SKM-1 treated with dmso at 0.1 percent for 144 hours (cell line): Measurements from ENCODE around the gene TFE3.
A peak's percentile ranks its signal among the peaks of the same experiment; 100 is the strongest.

Experiments
- DNase-seq: peaks from one replicate; lab custom pipeline; 2025; ENCODE audit not compliant: unreplicated experiment; lab: John Stamatoyannopoulos, UW

TFE3 gene

GRCh38 chrX:49043220-49043986 is at the start of gene TFE3:
TFE3 (minus strand) TSS chrX:49043357; CDS start chrX:49043226, 131 bp downstream.
- DNase-seq: peak; percentile 93

- DNase-seq: no peak
These were observed 46.4 kb upstream of the TFE3 start for GRCh38 chrX:49089553-49089952.

- DNase-seq: no peak
These were observed 39.2 kb upstream of the TFE3 start for GRCh38 chrX:49082271-49082871.

GRCh38 chrX:49079489-49080428 is 36.6 kb upstream of the TFE3 start, which contains the start of gene WDR45:
WDR45 (minus strand) TSS chrX:49079887; CDS start chrX:49078095, 1,792 bp downstream.
- peak; percentile 17 for DNase-seq

- DNase-seq: no peak
These were observed 34.8 kb upstream of the TFE3 start for GRCh38 chrX:49077941-49078340.

GRCh38 chrX:49075347-49075746 is 32.2 kb upstream of the TFE3 start:
- no peak for DNase-seq

GRCh38 chrX:49073601-49074575 is 30.7 kb upstream of the TFE3 start, which contains the start of gene PRAF2:
PRAF2 (minus strand) TSS chrX:49074002; CDS start chrX:49073987, 15 bp downstream.
- DNase-seq: peak; percentile 80

- no peak for DNase-seq
These were observed 29.5 kb upstream of the TFE3 start for GRCh38 chrX:49072712-49073095.

GRCh38 chrX:49071877-49072711 is 28.9 kb upstream of the TFE3 start:
- no peak for DNase-seq

GRCh38 chrX:49070988-49071387 is 27.8 kb upstream of the TFE3 start:
- no peak for DNase-seq

- DNase-seq: no peak
These were observed 25.9 kb upstream of the TFE3 start for GRCh38 chrX:49069038-49069437.

GRCh38 chrX:49067285-49068120 is 24.3 kb upstream of the TFE3 start:
- DNase-seq: no peak

- no peak for DNase-seq
These were observed 23.5 kb upstream of the TFE3 start for GRCh38 chrX:49066690-49067089.

- DNase-seq: no peak
These were observed 23.1 kb upstream of the TFE3 start for GRCh38 chrX:49066278-49066677.

GRCh38 chrX:49064735-49065134 is 21.6 kb upstream of the TFE3 start:
- no peak for DNase-seq

GRCh38 chrX:49064303-49064702 is 21.1 kb upstream of the TFE3 start:
- no peak for DNase-seq

- DNase-seq: no peak
These were observed 20.6 kb upstream of the TFE3 start for GRCh38 chrX:49063715-49064114.

- no peak for DNase-seq
These were observed 18.8 kb upstream of the TFE3 start for GRCh38 chrX:49061916-49062315.
